NCI-H2029 treated with DMSO at 0.1 percent for 48 hours (cell line): ENCODE measurements around the gene STX10.
"Not testable (repeated sequence)": the region's sequence is repeated elsewhere in the genome, so short reads cannot be mapped to it uniquely, and the experiment has no call there.

Experiments
- DNase-seq: peaks from one replicate; lab custom pipeline; 2025; lab: John Stamatoyannopoulos, UW

Gene STX10, protein sequence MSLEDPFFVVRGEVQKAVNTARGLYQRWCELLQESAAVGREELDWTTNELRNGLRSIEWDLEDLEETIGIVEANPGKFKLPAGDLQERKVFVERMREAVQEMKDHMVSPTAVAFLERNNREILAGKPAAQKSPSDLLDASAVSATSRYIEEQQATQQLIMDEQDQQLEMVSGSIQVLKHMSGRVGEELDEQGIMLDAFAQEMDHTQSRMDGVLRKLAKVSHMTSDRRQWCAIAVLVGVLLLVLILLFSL

DNA sequence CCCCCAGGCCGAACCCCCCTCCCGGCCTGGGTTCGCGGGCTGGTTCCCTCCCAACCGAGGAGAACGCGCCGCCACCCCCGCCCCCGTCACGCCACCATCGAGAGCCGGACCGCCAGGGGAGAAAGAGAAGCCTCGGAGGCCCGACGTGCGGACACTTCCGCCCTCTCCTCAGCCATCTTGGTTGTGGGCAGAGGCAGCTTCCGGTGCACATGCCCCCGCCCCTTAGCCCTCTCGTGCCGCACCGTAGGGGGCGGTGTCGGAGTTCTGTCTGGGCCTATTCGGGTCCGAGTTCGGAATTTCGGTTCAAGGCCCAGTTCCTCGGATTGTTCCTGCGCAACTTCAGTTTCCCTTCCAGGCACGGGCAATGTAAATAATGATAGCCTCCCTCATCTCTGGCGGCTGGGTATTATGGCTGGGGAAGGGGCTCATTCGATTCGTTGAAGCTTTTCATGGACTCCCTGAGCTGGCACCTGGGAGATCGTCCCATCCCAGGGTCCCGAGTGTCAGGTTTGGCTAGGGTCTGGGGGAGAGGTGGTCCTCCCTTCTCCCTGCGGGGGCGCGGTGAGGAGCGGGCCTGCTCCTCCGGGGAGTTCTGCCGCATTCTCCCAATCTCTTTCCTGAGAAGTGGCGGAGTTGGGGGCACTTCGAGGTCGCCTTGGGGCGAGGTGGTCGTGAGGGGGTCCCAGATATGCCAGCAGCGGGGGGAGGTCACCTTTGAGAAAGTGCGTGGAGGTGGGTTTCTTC lies at the start of gene STX10, which contains the start of gene IER2:
Gene STX10 (minus strand): TSS at position 189 of the 744 bp plus-strand sequence. CDS start 202 bp downstream, outside the sequence.
Gene IER2 (plus strand): TSS at position 225 of the 744 bp plus-strand sequence. CDS start 2,776 bp downstream, outside the sequence.
- DNase-seq, result peak; percentile 83

DNA sequence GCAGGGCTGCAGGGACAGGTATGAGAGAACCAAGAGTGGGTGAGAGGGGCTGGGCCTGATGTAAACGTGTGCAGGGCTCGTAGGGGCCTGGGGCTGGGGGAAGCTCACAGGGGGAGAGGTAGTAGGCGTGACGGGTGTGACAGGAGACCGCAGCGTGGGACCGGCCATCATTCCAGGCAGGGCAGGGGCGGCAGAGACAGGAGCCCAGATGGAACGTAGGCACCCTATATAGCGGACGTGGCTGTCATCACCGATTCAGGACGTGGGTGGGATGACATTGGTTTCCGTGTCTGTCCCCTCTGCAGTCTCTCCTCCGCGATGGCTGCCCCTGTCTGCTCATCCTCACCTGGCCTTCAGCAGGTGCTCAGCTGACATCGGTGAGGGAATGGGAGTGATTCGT lies 48.5 kb upstream of the STX10 start:
- no peak for DNase-seq

DNA sequence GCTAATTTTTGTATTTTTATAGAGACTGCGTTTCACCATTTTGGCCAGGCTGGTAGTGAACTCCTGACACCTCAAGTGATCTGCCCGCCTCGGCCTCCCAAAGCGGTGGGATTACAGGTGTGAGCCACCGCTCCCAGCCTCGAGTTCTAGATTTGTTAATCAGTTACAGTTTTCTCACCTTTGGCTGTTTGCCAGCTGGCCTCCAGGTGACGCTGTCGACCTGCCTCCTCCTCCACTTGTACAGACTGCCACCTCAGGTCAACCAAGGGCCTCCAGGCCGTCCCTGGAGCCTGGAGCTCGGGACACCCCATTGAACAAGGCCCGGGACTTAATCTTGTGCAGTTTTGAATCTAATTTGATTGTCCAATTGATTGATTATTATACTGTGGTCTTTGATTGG lies 45.5 kb upstream of the STX10 start:
- DNase-seq, result no peak

DNA sequence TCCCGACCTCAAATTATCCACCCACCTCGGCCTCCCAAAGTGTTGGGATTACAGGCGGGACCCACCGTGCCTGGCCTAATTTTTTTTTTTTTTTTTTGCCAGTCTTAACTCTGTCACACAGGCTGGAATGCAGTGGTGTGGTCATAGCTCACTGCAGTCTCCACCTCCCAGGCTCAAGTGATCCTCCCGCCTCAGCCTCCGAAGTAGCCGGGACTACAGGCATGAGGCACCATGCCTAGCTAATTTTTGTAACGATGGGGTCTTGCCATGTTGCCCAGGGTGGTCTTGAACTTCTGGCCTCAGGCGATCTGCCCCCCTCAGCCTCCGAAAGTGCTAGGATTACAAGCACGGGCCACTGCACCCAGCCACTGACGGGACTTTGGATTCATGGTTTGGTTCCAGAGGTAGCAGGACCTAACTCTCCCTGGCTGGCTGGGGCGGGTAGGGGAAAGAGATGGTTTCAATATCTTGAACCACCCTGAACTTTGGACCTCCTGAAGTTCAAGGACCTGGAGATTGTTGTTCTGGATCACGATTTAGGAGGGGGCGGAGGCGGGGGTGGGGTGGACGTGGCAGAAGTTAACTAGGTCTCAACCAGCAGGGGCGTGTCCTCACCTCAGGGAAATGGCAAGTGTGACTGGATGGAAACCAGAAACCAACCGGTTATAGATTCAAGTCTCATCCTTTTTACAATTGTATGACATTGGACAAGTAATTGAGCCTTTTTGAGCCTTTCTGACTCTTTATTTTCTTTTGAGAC lies 40.8 kb upstream of the STX10 start:
- no peak for DNase-seq

DNA sequence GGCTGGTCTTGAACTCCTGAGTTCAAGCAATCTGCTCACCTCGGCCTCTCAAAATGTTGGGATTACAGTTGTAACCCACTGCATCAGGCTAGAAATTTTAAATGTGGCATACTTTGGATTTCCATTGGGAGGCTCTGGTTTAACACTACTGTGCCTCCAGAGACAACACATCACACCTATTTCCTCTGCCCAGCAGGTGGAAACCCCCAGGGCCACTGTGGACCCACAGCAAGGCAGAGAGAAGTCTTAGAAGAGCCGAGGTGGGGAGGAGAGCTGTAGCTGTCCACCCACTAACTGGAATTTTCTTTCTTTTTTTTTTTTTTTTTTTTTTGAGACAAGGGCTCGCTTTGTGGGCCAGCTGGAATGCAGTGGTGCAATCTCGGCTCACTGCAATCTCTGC lies 39.4 kb upstream of the STX10 start:
- no peak for DNase-seq

DNA sequence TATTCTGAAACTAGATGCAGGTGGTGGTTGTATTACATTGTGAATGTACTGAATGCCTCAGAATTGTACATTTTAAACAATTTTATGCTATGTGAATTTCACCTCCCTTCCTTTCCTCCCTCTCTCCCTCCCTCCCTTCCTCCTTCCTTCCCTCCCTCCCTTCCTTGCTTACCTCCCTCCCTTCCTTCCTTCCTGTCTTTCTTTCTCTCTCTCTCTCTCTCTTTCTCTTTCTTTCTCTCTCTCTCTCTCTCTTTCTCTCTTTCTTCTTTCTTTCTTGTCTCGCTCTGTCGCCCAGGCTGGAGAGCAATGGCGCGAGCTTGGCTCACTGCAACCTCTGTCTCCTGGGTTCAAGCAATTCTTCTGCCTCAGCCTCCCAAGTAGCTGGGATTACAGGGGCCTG lies 37.2 kb upstream of the STX10 start:
- DNase-seq, result no peak

DNA sequence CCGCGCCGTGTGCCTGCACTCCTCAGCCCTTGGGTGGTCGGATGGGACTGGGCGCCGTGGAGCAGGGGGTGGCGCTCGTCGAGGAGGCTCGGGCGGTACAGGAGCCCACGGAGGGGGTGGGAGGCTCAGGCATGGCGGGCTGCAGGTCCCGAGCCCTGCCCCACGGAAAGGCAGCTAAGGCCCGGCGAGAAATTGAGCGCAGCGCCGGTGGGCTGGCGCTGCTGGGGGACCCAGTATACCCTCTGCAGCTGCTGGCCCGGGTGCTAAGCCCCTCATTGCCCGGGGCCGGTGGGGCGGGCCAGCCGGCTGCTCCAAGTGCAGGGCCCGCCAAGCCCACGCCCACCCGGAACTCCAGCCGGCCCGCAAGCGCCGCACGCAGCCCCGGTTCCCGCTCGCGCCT lies 36.5 kb upstream of the STX10 start:
- not testable (repeated sequence) for DNase-seq

DNA sequence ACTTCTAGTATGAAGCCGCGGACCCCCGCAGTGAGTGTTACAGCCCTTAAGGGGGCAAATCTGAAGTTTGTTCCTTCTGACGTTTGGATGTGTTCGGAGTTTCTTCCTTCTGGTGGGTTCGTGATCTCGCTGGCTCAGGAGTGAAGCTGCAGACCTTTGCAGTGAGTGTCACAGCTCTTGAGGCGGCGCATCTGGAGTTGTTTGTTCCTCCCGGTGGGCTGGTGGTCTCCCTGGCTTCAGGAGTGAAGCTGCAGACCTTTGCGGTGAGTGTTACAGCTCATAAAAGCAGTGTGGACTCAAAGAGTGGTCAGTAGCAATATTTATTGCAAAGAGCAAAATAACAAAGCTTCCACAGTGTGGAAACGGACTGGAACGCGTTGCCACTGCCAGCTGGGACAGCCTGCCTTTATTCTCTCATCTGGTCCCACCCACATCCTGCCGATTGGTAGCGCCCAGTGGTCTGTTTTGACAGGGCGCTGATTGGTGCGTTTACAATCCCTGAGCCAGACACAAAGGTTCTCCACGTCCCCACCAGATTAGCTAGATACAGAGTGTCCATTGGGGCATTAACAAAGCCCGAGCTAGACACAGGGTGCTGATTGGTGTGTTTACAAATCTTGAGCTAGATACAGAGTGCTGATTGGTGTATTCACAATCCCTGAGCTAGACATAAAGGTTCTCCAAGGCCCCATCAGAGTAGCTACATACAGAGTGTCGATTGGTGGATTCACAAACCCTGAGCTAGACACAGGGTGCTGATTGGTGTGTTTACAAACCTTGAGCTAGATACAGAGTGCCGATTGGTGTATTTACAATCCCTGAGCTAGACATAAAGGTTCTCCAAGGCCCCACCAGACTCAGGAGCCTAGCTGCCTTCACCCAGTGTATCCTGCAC lies 35.8 kb upstream of the STX10 start:
- DNase-seq, result not testable (repeated sequence)

DNA sequence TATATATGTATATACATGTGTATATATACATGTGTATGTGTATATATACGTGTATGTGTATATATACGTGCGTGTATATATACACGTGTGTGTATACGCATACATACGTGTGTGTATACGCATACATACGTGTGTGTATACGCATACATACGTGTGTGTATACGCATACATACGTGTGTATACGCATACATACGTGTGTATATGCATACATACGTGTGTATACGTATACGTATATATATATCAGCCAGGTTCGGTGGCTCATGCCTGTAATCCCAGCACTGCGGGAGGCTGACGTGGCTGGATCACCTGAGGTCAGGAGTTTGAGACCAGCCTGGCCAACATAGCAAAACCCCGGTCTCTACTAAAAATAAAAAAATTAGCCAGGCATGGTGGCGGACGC lies 34.8 kb upstream of the STX10 start:
- not testable (repeated sequence) for DNase-seq

DNA sequence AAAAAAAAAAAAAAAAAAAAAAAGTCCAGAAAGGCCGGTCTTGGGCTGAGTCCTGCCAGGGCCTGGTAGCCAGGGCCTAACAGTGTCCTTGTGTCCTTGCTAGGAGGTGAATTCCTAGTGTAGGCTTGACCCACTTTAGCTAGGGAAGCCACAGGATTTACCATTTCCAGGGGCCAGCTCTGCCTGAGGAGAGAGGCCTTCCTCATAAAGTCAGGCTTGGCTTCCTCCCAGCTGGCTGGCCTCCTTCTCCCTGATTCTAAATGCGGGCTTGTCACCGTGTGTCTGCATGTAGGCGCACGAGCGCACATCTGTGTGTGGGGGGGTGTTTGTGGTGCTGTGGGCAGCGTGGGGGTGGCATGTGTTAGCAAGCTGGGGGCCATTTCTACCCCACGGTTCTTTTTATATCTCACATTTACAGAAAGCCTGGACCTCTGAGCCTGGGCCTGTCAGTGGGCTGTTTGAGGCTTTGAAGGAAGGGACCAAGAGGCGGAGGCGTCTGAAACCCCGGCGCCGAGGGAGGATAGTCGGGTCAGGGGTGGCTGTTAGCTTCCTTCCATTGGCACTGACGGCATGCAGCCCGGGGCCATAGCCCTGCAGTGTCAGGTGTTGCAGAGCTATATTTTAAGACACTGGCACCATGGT lies 31.7 kb upstream of the STX10 start:
- DNase-seq, result no peak

DNA sequence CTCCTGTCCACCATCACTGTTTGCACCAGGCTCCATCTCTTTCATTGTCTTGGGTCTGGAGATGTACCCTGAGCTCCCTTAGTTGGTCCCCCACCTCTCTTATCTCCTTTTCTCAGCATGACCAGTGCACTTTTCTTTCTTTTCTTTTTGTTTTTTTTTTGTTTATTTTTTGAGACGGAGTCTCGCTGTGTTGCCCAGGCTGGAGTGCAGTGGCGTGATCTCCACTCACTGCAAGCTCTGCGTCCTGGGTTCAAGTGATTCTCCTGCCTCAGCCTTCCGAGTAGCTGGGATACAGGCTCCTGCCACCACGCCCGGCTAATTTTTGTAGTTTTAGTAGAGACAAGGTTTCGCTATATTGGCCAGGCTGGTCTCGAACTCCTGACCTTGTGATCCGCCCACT lies 28.1 kb upstream of the STX10 start:
- not testable (repeated sequence) for DNase-seq

DNA sequence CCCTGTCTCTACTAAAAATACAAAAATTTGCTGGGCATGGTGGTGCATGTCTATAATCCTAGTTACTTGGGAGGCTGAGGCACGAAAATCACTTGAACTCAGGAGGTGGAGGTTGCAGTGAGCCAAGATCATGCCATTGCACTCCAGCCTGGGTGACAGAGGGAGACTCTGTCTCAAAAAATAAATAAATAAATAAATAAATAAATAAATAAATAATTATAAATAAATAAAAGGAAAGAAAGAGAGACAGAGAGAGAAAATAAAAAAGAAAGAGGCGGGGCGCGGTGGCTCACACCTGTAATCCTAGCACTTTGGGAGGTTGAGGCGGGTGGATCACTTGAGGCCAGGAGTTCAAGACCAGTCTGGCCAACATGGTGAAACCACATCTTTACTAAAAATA lies 27.4 kb upstream of the STX10 start:
- DNase-seq, result not testable (repeated sequence)

DNA sequence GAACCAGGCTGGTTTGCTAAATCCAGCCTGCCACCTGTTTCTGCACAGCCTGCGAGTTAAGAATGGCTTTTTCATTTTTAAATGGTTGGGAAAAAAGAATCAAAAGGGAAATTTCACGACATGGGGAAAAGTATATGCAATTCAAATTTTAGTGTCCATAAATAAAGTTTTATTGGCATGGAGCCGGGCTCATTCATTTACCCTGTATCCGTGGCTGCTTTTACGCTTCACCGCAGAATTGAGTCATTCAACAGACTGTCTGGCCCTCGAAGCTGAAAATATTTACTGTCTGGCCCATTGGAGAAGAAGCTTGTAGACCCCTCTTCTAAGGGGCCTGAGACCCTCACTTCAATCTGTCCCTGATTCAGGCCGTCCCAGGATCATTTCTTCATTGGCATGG lies 26.2 kb upstream of the STX10 start:
- DNase-seq, result no peak

DNA sequence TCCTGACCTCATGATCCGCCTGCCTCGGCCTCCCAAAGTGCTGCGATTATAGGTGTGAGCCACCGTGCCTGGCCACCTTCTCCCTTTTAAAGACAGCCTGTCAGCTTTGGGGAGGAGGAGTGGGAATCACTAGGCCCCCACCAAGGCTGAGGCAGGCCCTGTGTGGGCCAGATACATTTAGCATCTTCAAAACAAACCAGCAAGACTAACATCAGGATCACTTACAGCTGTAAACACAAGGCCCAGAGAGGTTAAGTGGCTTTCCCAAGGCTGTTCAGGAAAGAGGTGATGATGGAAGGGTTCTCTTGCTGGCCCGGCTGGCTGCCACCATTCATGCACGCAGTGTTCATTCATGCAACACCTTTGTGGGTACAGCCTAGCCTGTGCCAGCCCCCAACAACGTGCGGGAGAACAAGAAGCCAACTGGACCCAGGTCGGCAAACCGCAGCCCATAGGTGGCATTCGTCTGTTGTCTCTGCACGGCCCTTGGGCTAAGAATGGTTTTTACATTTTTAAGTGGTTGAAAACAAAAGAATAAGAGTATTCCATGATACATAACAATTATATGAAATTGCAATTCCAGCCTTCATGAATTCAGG lies 23.1 kb upstream of the STX10 start:
- no peak for DNase-seq

DNA sequence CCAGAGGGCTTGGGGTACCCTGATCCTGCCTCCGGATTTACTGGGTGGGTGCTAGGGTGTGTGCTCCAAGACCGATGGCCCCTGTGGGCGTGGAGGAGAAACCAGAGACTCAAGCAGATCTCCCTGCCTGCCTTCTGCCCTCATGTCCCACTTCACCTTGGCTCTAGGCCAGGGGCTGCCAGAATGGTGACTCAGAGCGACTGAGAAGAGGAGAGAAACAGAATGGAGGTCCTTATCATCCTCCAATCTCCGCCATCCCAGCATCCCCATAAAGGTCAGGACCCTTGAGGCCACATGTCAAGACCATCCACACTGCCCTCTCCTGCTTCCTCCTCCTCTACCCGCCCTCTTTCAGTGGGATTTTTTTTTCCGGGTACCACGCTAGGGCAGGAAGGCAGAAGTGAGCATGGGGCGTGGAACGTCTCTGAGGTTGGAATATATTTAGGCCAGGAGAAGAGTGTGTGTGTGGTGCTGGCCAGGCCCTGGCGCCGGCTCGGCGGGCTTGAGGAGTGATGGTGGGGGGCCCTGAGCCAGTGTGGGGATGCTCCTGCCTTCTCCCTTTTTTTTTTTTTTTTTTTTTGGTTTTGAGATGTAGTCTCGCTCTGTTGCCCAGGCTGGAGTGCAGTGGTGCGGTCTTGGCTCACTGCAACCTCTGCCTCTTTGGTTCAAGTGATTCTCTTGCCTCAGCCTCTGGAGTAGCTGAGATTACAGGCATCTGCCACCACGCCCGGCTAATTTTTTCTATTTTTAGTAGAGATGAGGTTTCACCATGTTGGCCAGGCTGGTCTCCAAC lies 22.4 kb upstream of the STX10 start:
- DNase-seq, result peak; percentile 61

DNA sequence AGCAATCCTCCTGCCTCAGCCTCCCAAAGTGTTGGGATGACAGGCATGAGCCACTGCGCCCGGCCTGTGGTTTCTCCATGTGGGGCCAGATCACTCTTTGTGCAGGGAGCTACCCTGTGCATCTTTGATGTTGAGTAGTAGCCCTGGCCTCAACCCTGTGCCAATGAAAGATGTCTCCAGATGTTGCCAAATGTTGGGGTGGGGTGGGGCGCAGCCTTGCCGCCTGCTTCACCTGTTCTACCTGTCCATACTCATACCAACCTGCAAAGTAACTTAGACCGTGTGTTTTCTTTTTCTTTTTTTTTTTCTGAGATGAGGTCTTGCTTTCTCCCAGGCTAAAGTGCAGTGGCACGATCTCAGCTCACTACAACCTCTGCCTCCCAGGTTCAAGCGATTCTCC lies 21.0 kb upstream of the STX10 start:
- DNase-seq, result no peak

DNA sequence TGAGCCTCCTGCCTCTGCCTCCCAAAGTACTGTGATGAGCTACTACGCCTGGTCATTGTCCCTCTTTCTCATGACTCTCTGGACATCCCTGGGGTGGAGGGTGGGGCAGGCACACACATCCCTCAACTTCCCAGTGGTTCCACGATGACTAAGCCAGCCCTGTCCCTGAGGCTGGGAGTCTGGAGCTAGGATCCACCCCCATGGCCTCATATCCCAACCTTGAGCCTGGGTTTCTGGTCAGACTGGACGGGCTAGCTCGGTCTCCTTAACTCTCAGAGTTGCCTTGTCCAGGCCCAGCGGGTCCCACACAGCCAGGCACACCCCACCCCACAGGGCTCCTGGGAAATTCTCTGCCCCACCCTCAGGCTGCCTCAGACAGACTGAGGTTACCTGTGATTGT lies 19.6 kb upstream of the STX10 start:
- no peak for DNase-seq

DNA sequence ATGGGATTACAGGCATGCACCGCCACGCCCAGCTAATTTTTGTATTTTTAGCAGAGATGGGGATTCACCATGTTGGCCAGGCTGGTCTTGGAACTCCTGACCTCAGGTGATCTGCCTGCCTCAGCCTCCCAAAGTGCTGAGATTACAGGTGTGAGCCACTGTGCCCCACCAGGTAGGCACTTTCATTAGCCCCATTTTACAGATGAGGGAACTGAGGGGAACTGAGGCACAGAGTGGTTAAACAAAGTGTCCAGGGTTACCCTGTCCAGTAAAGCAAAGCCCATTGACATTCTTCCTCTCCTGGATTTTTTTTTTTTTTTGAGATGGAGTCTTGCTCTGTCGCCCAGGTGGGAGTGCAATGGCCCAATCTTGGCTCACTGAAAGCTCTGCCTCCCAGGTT lies 16.0 kb upstream of the STX10 start:
- DNase-seq, result not testable (repeated sequence)

DNA sequence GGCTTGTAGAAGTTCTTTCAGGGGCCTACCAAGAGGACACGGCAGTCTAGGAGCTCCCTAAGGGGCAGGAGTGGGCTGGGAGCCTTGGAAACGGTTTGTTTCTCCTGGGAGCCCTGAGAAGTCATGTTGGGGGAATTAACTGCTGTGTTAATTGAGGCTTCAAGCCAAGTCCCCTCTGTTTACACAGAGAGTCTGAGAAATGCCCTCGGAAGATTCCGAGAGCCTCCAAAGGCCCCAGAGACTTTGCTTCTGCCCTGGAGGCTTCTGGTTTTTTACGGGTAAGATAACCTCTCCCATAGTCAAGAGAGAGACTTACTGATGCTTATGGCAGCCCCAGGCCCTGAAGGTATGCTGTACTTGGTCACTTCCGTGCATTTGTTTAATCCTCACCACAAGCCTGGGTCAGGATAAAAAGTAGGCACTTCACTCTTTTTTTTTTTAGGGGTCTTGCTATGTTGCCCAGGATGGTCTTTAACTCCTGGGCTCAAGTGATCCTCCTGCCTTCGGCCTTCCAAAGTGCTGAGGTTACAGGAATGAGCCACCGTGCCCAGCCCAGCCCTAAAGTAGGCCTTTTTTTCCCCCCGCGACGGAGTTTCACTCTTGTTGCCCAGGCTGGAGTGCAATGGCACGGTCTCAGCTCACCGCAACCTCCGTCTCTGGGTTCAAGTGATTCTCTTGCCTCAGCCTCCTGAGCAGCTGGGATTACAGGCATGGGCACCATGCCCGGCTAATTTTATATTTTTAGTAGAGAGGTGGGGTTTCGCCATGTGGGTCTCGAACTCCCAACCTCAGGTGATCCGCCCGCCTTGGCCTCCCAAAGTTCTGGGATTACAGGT lies 15.2 kb upstream of the STX10 start:
- no peak for DNase-seq
